ENCODE measurements around the gene FZD8.

The FZD8 gene

GRCh38 chr10:35600193-35600592 lies 41.9 kb downstream of the FZD8 start:
- no peak for TF ChIP-seq GATA3 (IDR thresholded peaks at IDR 0.05; ENCODE audit: low read depth, low read length)

- TF ChIP-seq GATA3 (IDR thresholded peaks at IDR 0.05; ENCODE audit: low read depth, low read length): no peak
- no peak for TF ChIP-seq GATA2 (IDR thresholded peaks at IDR 0.05; ENCODE audit: low read depth, low read length)
These were observed 43.7 kb downstream of the FZD8 start for GRCh38 chr10:35598379-35598778.

- TF ChIP-seq GATA2 (IDR thresholded peaks at IDR 0.05; ENCODE audit: low read depth, low read length) (no peak), GATA3 (IDR thresholded peaks at IDR 0.05; ENCODE audit: low read depth, low read length) (no peak)
These were observed 47.0 kb downstream of the FZD8 start for GRCh38 chr10:35595106-35595505.

- TF ChIP-seq GATA3 (IDR thresholded peaks at IDR 0.05; ENCODE audit: low read depth, low read length) (no peak), GATA2 (IDR thresholded peaks at IDR 0.05; ENCODE audit: low read depth, low read length) (no peak)
These were observed 47.7 kb downstream of the FZD8 start for GRCh38 chr10:35594115-35595079.

GRCh38 chr10:35592441-35592840 lies 49.7 kb downstream of the FZD8 start:
- TF ChIP-seq GATA2 (IDR thresholded peaks at IDR 0.05; ENCODE audit: low read depth, low read length) (no peak), GATA3 (IDR thresholded peaks at IDR 0.05; ENCODE audit: low read depth, low read length) (no peak)

GRCh38 chr10:35588836-35589235 lies 53.3 kb downstream of the FZD8 start:
- TF ChIP-seq GATA2 (IDR thresholded peaks at IDR 0.05; ENCODE audit: low read depth, low read length): no peak
- no peak for TF ChIP-seq GATA3 (IDR thresholded peaks at IDR 0.05; ENCODE audit: low read depth, low read length)
